GM12873 (cell line): Measurements from ENCODE around the gene WNT16.

Experiments
- CTCF ChIP-seq: IDR thresholded peaks from 2 replicates; pipeline ENCODE4 v1.5.1; 2012; ENCODE audit warnings: low read depth, mild to moderate bottlenecking, moderate library complexity, low read length, control low read depth; ENCODE audit not compliant: insufficient read depth; ENCODE audit errors: missing control alignments

The WNT16 gene

GRCh38 chr7:121355574-121355973 is 26.8 kb downstream of the WNT16 start:
- TF ChIP-seq CTCF: no peak

GRCh38 chr7:121360564-121360963 is 31.8 kb downstream of the WNT16 start:
- TF ChIP-seq CTCF: no peak

- peak; percentile 60 for TF ChIP-seq CTCF
These were observed 38.1 kb downstream of the WNT16 start for GRCh38 chr7:121366852-121367431.

- TF ChIP-seq CTCF: no peak
These were observed 40.7 kb downstream of the WNT16 start for GRCh38 chr7:121369462-121369861.

DNA sequence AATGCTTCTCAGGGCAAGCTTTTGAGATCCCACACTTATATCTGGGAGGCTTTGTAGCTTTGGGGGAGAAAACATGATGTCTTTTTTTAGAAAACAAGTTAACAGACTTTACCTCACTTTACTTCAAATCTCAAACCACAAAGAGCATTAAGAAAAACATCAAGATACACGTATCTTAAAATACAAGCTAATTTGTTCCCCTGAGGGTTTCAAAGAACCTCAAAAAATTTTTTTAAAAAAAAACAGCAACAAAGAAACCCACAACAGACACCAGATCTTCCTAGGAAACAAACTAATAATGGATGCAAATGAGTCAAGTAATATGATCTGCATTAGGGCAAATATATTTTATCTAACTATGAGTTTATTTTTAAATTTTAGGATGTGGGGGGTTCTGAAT is 42.6 kb downstream of the WNT16 start:
- no peak for TF ChIP-seq CTCF

- TF ChIP-seq CTCF: no peak
These were observed 43.1 kb downstream of the WNT16 start for GRCh38 chr7:121371883-121372282.

DNA sequence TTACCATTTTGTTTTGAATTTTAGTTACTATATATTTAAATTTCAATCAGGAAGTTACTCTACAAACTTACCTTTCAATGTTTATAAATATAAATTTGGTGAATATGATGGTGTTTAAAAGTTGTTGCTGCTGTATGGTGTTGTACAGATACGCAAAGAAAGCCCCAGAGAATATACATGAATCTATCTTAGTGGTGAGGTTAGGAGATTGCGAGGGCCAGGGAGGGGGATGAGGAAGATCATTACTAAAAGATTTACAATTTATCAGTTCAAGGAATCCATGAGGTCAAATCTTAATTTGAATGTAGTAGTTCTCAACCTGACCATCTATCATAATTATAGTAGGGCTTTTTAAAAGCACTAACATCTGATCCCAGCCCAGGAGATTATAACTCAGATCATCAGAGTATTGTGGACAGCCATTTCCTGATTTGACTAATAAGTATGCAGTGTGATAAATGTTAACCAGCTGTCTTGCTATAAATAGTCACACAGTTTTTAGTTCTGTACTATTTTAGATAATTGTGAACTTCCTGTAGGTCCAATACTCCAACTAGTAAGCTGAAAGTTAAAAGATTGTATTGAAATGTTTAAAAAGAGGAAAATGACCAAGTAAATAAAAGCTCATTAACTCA is 43.7 kb downstream of the WNT16 start:
- no peak for TF ChIP-seq CTCF

DNA sequence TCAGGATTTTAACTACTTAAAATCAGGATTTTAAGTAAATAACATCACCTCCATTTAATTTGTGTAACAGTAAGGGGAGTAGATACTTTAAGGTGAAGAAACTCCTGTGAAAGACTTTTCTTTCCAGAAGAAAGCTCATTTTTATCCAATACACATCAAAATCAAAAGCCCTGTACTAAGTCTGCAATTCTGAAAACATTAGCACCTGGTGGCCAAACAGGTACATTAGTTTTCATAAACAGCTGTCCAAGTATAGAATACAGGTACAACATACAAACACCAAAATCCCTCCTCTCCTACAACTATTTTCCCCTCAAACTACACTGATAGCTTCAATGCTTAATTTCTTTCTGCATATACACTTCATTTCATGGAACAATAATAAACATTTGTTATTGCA is 44.4 kb downstream of the WNT16 start:
- peak; percentile 26 for TF ChIP-seq CTCF
